Vagina (tissue), 2 donors: ENCODE measurements around the gene ZNF780A.

ENCODE experiments used
- POLR2A ChIP-seq, 2 donors: fragments of 450-650 bp; IDR thresholded peaks; one replicate each; pipeline ENCODE4 v1.6.1; 2017; ENCODE audit warnings: antibody characterized with exemption in 2 of 2, mild to moderate bottlenecking in 2 of 2, moderate library complexity in 2 of 2
- TF ChIP-seq, protein P1 (sequence below), 3 experiments: fragments of 450-650 bp in 2 of 3; fragments of 200-600 bp in 1 of 3; sonication (generic) in 1 of 3; IDR thresholded peaks; one replicate each; pipeline ENCODE4 v1.5.1; 2017 to 2019; ENCODE audit warnings: antibody characterized with exemption in 3 of 3, mild to moderate bottlenecking in 2 of 3, moderate library complexity in 2 of 3

- TF ChIP-seq POLR2A (IDR thresholded peaks at IDR 0.05): no peak
- TF ChIP-seq, protein P1, sequence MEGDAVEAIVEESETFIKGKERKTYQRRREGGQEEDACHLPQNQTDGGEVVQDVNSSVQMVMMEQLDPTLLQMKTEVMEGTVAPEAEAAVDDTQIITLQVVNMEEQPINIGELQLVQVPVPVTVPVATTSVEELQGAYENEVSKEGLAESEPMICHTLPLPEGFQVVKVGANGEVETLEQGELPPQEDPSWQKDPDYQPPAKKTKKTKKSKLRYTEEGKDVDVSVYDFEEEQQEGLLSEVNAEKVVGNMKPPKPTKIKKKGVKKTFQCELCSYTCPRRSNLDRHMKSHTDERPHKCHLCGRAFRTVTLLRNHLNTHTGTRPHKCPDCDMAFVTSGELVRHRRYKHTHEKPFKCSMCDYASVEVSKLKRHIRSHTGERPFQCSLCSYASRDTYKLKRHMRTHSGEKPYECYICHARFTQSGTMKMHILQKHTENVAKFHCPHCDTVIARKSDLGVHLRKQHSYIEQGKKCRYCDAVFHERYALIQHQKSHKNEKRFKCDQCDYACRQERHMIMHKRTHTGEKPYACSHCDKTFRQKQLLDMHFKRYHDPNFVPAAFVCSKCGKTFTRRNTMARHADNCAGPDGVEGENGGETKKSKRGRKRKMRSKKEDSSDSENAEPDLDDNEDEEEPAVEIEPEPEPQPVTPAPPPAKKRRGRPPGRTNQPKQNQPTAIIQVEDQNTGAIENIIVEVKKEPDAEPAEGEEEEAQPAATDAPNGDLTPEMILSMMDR (IDR thresholded peaks at IDR 0.05): no peak
These were observed 56.7 kb downstream of the ZNF780A start for GRCh38 chr19:40033989-40034560.
